Glomerular visceral epithelial cell (primary cell): ENCODE data around the gene TIMM44.
A peak's percentile ranks its signal among the peaks of the same experiment; 100 is the strongest.
"Not testable (repeated sequence)": the region's sequence is repeated elsewhere in the genome, so short reads cannot be mapped to it uniquely, and the experiment has no call there.

Experiments
- DNase-seq: peaks from one replicate; pipeline ENCODE4 v3.0.0-alpha.2; 2016; ENCODE audit errors: extremely low spot score

Gene TIMM44

DNA sequence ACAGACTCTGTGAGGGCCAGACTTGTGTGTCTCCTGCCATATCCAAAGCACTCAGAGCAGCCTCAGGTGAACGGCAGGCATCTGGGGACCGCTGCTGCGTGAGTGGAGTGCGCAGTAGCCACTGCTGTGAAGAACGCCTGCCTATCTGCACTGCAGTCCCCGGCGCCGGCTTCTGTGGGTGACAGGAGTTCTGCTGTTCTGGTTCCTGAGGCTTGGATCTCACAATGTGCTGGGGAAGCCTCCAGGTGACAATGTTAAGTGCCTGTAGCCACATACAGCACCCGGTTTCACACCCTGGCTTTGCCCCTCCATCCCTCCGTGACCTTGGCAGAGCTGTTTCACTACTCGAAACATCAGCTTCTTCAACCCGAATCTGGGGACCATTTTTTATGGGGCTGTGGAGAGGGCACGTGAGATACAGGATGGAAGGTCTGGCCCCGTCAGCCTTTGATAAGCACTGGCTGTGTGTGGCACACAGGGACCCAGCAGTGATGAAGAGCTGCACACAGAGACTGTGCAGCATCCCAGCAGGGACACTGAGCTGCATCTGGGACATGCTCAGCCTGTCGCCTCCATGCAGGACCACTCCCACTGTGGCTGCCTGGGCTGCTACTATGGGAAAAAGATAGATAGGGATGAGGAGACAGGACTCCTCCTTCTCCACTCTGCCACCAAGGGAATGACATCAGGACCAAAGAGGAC is 33.7 kb upstream of the TIMM44 start:
- DNase-seq: no peak

GRCh38 chr19:7976461-7976860 is 33.0 kb upstream of the TIMM44 start:
- DNase-seq: no peak

- no peak for DNase-seq
Observed at GRCh38 chr19:7975037-7975436, 31.6 kb upstream of the TIMM44 start.

DNA sequence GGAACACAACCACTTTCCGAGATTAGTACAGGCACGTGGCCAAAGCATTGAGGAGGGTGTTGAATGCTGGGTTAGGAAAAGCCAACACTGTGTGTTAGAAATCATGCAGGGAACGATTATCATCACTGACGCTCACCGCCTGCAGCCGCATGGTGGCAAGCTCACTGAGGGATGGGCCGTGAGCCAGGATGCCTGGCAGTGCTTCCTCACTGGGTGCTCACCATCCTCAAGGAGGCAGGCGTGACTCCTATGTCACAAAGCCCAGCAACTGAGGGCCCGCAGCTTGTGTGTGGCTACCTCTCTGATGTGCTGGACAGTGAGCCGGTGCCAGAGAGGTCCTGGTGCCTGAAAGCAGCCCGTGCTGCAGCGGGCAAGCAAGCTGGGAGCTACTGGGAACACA is 30.4 kb upstream of the TIMM44 start:
- DNase-seq: no peak

DNA sequence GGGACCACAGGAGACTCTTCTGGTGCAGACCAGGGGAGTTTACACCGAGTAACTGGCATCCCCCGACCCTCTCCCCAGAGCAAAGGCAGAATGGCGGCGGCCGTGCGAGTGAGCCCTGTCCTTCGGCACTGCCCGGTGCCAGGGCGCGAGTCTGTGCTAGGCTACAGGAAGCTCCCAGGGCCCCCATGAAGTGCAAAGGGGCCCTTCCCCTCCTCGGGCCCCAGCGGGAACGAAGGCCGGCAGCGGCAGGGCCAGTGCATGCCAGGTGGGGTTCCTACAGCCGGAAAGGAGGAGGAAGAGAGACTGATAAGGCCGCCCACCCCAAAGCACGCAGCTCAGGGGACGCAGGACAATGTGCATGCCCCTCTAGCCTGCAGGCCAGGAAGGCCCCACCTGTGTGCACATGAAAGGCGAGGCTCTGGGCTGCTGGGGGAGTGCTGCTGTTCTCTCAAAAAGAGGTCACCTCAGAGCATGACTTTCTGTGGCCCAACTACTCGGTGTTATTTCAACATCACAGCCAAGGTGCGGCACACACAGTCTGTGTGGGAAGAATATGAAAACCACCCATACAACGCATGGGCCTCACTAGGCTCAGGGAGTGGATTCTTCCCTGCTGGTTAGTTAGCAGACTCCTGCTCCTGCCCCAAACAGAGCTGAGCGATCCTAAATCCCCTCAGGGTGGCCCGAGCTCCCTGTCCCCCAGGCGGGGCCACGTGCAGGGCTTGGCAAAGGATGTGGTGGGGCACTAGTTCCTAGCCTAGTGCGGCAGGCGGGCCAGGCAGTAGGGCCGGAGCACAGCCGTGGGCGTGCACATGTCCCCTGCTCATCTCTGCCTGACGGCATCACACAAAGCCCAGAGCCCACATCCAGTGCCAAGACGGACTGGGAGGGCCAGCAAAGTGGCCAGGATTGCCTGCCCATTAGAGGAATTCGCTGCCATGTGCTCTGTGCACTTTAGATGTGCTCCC is 28.4 kb upstream of the TIMM44 start:
- DNase-seq: no peak

DNA sequence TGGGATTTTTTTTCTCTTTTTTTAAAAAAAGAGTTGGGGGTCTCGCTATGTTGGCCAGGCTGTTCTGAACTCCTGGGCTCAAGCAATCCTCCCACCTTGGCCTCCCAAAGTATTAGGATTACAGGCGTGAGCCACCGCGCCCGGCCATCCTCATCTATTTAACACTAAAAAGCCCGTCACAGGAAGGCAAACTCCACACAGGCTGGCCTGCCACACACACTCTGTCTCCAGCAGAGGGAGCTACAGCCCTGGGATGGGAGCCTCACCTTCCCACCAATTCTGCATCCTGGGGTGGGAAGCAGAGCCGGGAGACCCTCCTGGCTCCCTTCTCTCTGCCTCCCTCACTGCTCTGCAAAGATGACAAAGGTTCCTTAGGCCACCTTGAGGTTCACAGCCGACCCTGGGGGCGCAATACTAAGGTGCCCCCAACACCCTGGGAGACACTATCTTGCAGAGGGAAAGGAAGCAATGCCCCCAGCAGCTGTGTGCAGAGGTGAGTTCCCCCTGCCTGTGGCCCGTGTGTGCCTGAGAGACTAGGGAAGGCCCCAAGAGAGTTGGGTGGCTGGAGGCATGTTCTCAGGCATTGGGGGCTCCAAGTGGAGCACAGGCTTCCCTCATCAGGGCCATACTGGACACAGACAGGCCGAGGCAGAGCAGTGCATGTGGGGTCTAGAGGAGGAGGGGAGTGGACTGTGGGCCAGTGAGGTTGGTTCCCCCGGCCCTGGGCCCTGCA is 27.4 kb upstream of the TIMM44 start:
- DNase-seq: peak; percentile 51

- DNase-seq: no peak
Observed at GRCh38 chr19:7969555-7969939, 26.1 kb upstream of the TIMM44 start.

GRCh38 chr19:7968796-7969554 is 25.5 kb upstream of the TIMM44 start:
- no peak for DNase-seq

GRCh38 chr19:7968008-7968795 is 24.7 kb upstream of the TIMM44 start:
- no peak for DNase-seq

DNA sequence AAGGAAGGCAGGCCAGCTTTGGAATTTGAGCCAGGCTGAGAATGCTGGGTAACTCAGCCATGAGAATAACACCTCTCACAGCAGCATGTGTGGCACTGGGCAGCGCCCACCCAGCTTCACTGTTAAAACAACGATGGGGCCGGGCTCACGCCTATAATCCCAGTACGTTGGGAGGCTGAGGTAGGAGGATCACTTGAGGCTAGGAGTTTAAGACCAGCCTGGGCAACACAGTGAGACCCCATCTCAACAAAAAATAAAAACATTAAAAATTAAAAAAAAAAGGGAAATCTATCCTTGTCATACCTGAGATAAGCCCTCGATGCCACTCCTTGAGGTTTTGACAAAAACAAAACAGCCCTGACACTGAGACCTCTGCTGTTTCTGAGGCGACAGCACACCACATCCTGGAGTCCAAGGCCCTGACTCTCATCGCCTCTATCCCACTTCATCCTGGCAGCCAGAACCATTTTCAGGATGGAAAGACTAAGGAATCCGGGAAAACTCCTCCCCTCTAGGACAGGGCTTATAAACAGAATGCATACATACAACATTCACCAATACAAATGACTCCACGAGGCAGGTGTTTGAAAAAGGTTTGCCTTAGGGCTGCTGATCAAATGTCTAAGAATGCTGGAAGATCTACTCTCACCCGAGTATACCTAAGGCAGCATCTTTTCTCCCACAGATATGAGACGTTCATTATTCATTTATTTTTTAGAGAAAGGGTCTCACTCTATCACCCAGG is 22.6 kb upstream of the TIMM44 start:
- no peak for DNase-seq

DNA sequence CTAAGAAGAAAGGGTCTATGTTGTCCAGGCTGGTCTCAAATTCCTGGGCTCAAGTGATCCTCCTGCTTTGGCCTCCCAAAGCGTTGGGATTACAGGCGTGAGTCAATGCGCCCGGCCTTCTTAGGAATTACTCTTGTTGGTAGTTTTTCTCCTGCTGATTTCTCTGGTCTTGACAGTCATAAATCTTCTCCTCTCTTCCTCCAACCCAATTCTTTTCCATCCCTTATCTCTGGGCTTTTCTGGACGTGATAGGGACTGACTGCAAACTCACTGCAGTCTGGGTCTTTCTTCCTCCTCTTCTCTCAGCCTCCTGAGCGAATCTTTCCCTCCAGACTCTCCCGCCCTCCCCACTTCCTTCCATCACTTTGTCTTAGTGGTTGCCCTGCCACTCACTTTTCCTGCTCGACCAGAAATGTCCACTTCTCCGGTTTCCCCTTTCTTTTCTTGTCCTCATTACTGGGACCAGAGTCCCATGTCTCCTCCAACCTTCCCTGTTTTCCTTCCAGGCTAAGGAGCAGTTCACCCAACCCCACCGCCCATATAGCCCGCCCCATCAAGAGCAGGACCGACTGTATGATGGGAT is 21.9 kb upstream of the TIMM44 start:
- DNase-seq: no peak

DNA sequence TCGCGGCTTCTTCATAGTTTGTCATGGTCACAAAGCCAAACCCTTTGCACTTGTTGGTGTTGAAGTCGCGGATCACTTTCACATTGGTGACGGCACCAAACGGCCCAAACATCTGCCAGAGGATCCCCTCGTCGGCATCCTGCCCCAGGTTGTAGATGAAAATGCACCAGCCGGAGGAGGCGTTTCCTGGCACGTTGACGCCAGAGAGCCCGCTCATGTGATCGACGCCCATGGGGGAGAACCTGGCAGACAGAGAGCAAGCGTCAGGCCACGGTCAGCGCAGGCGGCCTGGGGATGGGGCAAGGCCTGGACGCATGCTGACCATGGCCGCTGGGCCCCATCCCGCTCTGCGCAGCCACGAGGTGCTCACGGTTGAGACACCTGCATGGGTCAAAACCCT is 20.1 kb upstream of the TIMM44 start:
- no peak for DNase-seq

GRCh38 chr19:7962644-7963268 is 19.3 kb upstream of the TIMM44 start:
- no peak for DNase-seq

DNA sequence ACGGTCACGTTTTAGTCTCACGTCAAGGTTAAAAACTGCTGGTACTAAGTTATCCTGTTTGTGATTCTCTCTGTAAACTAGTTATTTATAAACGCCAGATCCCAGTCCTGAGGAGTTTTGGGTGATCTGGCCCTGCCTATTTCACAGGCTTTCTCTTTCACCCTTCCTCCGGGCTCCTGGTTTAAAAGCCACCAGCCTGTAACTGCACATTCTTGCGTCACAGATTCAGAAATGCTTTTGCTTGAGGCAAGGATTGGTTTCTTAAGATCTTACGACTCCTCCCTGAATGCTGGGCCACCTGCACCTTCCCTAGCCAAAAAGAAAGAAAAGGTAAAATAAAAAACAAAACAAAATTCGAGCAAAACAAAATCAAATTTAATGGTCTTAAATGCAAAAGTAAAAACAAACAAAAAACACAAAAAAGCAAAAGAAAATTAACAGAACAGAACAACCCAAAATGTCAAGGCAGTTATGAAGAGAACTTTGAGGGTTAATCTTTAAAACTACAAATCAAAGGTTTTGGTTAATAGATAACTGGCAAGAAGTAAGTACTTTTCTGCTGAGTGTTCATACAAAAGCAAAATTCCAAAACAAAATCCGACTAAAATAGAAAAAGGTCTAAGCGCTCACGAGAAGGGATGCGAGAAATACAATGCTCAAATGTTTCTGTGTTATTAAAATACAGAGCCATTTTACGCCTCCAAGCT is 18.6 kb upstream of the TIMM44 start:
- no peak for DNase-seq

- DNase-seq: not testable (repeated sequence)
Observed at GRCh38 chr19:7961082-7961481, 17.6 kb upstream of the TIMM44 start.

- no peak for DNase-seq
Observed at GRCh38 chr19:7959211-7959610, 15.7 kb upstream of the TIMM44 start.

DNA sequence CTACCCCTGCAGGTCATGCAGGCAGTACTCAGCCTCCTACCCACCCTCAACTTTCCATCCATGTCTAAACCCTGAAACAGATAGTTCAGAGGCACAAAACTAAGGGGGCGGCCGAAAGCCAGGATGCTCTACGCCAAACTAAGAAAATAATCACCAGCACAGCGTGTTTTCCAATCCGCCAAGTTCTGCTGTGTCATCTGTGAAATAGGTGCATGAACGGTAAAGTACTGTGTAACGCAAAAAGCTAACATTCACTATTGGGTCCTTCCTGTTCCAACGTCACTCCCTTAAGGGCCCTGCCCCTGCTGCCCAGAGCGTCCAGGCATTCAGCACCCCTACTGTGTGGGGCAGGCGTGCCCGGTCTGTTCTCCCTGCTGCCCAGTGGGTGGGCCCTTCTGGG is 12.2 kb upstream of the TIMM44 start:
- DNase-seq: no peak

DNA sequence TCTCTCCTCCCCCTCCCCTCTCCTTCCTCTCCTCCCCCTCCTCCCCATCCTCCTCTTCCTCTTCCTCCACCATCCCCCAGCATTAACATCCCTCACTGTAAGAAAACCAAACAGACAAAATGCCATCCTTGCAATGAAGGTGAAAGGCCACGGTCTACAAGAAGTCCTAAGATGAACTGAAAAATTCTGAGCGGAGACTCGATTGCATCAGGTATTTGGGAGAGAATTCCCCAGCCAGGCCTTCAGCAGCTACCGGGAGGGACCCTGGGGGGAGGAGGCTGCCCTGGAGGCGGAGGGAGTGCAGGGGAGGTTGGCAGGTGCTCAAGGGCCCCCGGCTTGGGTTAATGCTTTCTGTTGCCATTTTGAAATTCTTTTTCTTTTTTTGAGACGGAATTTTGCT is 10.1 kb upstream of the TIMM44 start:
- no peak for DNase-seq

DNA sequence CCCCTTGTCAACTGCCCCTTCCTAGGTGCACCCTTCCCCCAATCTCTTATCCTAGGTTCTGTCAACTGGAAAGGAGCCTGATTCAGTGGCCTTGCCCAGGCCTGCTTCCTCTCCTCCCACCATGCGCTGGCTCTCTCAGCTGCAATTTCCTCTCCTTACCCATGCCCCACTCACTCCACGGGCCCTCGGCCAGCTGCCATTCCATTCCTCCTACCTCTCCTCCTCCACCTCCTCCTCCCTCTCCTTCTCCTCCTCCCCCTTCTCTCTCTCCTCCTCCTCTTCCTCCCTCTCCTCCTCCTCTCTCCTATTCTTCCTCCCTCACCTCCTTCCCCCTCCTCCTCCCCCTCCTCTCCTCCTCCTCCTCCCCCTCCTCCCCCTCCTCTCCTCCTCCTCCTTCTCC is 9.6 kb upstream of the TIMM44 start:
- DNase-seq: peak; percentile 36
